Type B pancreatic cell (in vitro differentiated cells): ENCODE results near the gene BBS7. TPM values are rescaled to one million over a fixed set of nuclear protein-coding genes. Genes with fewer than 3 reads are reported as not detected.

Experiments used
- DNase-seq: peaks from one replicate; pipeline ENCODE4 v3.0.0; 2021; ENCODE audit warnings: mixed read lengths; ENCODE audit not compliant: unreplicated experiment; ENCODE audit errors: extremely low spot score
- H3K27ac Mint-ChIP-seq: 2 replicates; pipeline ENCODE4 v1.8.0; 2021; ENCODE audit warnings: mild to moderate bottlenecking, mixed read lengths
- H3K27me3 Mint-ChIP-seq: 2 replicates; pipeline ENCODE4 v1.8.0; 2021; ENCODE audit warnings: mixed read lengths
- H3K36me3 Mint-ChIP-seq: 2 replicates; pipeline ENCODE4 v1.8.0; 2021; ENCODE audit warnings: mixed read lengths
- H3K4me1 Mint-ChIP-seq: one replicate; pipeline ENCODE4 v1.8.0; 2021; ENCODE audit warnings: mixed read lengths; ENCODE audit not compliant: unreplicated experiment
- H3K4me3 Mint-ChIP-seq: 2 replicates; pipeline ENCODE4 v1.8.0; 2021; ENCODE audit warnings: mild to moderate bottlenecking, mixed read lengths
- H3K9me3 Mint-ChIP-seq: 2 replicates; pipeline ENCODE4 v1.8.0; 2021; ENCODE audit warnings: mixed read lengths
- CTCF ChIP-seq: fragments of 200-600 bp; sonication (generic); conservative IDR thresholded peaks from 2 replicates; pipeline ENCODE4 v1.5.0; 2021; ENCODE audit warnings: antibody characterized with exemption, mild to moderate bottlenecking
- total RNA-seq: library from RNA; stranded (reverse); gene quantifications from 2 replicates; pipeline ENCODE4 v1.2.1, GENCODE V29; 2021; ENCODE audit warnings: low replicate concordance

The BBS7 gene
- total RNA-seq, 1 donor from 2014 or later = 26.0 TPM

GRCh38 chr4:121791481-121791880 is 78.8 kb downstream of the BBS7 start:
- no peaks in the 10 kb centered on the region for H3K9me3 Mint-ChIP-seq
- H3K4me1 Mint-ChIP-seq = no peaks in the 10 kb centered on the region
- peaks cover 36% of the 10 kb centered on the region for H3K27me3 Mint-ChIP-seq

GRCh38 chr4:121790976-121791375 is 79.3 kb downstream of the BBS7 start:
- TF ChIP-seq CTCF = no peak
- Mint-ChIP-seq H3K27ac (no peak overlapping the region), H3K27me3 (peaks cover 32% of the 10 kb centered on the region), H3K9me3 (no peaks in the 10 kb centered on the region), H3K36me3 (no peaks in the 10 kb centered on the region), H3K4me1 (no peaks in the 10 kb centered on the region), H3K4me3 (no peak overlapping the region)
- no peak for DNase-seq

More at GRCh38 chr4:121791481-121791880, 78.8 kb downstream of the BBS7 start:
- no peak for DNase-seq
- no peak overlapping the region for H3K4me3 Mint-ChIP-seq
- H3K27ac Mint-ChIP-seq = no peak overlapping the region
- no peaks in the 10 kb centered on the region for H3K36me3 Mint-ChIP-seq
- no peak for TF ChIP-seq CTCF

- no peak overlapping the region for H3K4me3 Mint-ChIP-seq
- H3K4me1 Mint-ChIP-seq = no peaks in the 10 kb centered on the region
- no peaks in the 10 kb centered on the region for H3K9me3 Mint-ChIP-seq
- no peak for TF ChIP-seq CTCF
- H3K36me3 Mint-ChIP-seq = no peaks in the 10 kb centered on the region
- H3K27ac Mint-ChIP-seq = no peak overlapping the region
- DNase-seq = no peak
- peaks cover 30% of the 10 kb centered on the region for H3K27me3 Mint-ChIP-seq
Observed at GRCh38 chr4:121789960-121790829, 80.1 kb downstream of the BBS7 start.

GRCh38 chr4:121789455-121789854 is 80.8 kb downstream of the BBS7 start:
- TF ChIP-seq CTCF = no peak
- Mint-ChIP-seq H3K4me3 (no peak overlapping the region), H3K27me3 (peaks cover 29% of the 10 kb centered on the region), H3K36me3 (no peaks in the 10 kb centered on the region), H3K9me3 (no peaks in the 10 kb centered on the region), H3K27ac (no peak overlapping the region), H3K4me1 (no peaks in the 10 kb centered on the region)
- DNase-seq = no peak

GRCh38 chr4:121788896-121789295 is 81.4 kb downstream of the BBS7 start:
- Mint-ChIP-seq H3K4me3 (no peak overlapping the region), H3K9me3 (no peaks in the 10 kb centered on the region), H3K27ac (no peak overlapping the region), H3K4me1 (no peaks in the 10 kb centered on the region), H3K36me3 (no peaks in the 10 kb centered on the region), H3K27me3 (peaks cover 28% of the 10 kb centered on the region)
- no peak for DNase-seq
- no peak for TF ChIP-seq CTCF
